GM18505 (cell line): ENCODE measurements around the gene ADAMTS1.
"Not testable (repeated sequence)": the region's sequence is repeated elsewhere in the genome, so short reads cannot be mapped to it uniquely, and the experiment has no call there.

Experiments
- ATAC-seq: cut with Tn5 transposase; IDR thresholded peaks from one replicate; pipeline ENCODE4 v1.9.1; 2021; ENCODE audit not compliant: unreplicated experiment
- POLR2A ChIP-seq: IDR thresholded peaks from 4 replicates; pipeline ENCODE4 v1.6.1; 2011; ENCODE audit warnings: borderline replicate concordance; ENCODE audit not compliant: insufficient read depth, insufficient read length; ENCODE audit errors: extremely low read depth

The ADAMTS1 gene

GRCh38 chr21:26845066-26845758 is at the start of gene ADAMTS1:
Gene ADAMTS1 (minus strand): TSS chr21:26845409. CDS start chr21:26844954, 455 bp downstream.
- ATAC-seq: no peak
- TF ChIP-seq POLR2A: no peak

GRCh38 chr21:26892151-26892550 is 46.9 kb upstream of the ADAMTS1 start:
- no peak for ATAC-seq
- TF ChIP-seq POLR2A: no peak

GRCh38 chr21:26888931-26889330 is 43.7 kb upstream of the ADAMTS1 start:
- ATAC-seq: no peak

GRCh38 chr21:26888256-26888655 is 43.0 kb upstream of the ADAMTS1 start:
- TF ChIP-seq POLR2A: no peak
- ATAC-seq: no peak

More at GRCh38 chr21:26888931-26889330, 43.7 kb upstream of the ADAMTS1 start:
- TF ChIP-seq POLR2A: no peak

GRCh38 chr21:26887251-26887650 is 42.0 kb upstream of the ADAMTS1 start:
- no peak for TF ChIP-seq POLR2A
- no peak for ATAC-seq

GRCh38 chr21:26884436-26884835 is 39.2 kb upstream of the ADAMTS1 start:
- TF ChIP-seq POLR2A: no peak
- ATAC-seq: no peak

- ATAC-seq: no peak
- no peak for TF ChIP-seq POLR2A
These were observed 38.6 kb upstream of the ADAMTS1 start for GRCh38 chr21:26883768-26884167.

GRCh38 chr21:26881504-26882228 is 36.5 kb upstream of the ADAMTS1 start:
- no peak for ATAC-seq
- no peak for TF ChIP-seq POLR2A

- TF ChIP-seq POLR2A: no peak
- ATAC-seq: no peak
These were observed 31.8 kb upstream of the ADAMTS1 start for GRCh38 chr21:26877018-26877417.

- ATAC-seq: no peak
- TF ChIP-seq POLR2A: no peak
These were observed 29.1 kb upstream of the ADAMTS1 start for GRCh38 chr21:26874347-26874746.

GRCh38 chr21:26865857-26866256 is 20.6 kb upstream of the ADAMTS1 start:
- TF ChIP-seq POLR2A: no peak
- ATAC-seq: no peak

- ATAC-seq: not testable (repeated sequence)
These were observed 11.7 kb upstream of the ADAMTS1 start for GRCh38 chr21:26856871-26857350.

GRCh38 chr21:26854695-26855094 is 9.5 kb upstream of the ADAMTS1 start:
- ATAC-seq: not testable (repeated sequence)

GRCh38 chr21:26852423-26852822 is 7.2 kb upstream of the ADAMTS1 start:
- TF ChIP-seq POLR2A: no peak
- ATAC-seq: no peak

GRCh38 chr21:26851109-26851944 is 6.1 kb upstream of the ADAMTS1 start:
- TF ChIP-seq POLR2A: no peak
- ATAC-seq: no peak
